Globus pallidus (tissue), 1 donor: ENCODE results near the gene CCDC107.
"Not testable (repeated sequence)": the region's sequence is repeated elsewhere in the genome, so short reads cannot be mapped to it uniquely, and the experiment has no call there.

Source experiments
- DNase-seq: peaks from one replicate; pipeline ENCODE4 v3.0.0-alpha.2; 2015; ENCODE audit warnings: low spot score

CCDC107 gene

GRCh38 chr9:35638751-35639150 lies 19.3 kb upstream of the CCDC107 start:
- DNase-seq = not testable (repeated sequence)

- not testable (repeated sequence) for DNase-seq
Measured at GRCh38 chr9:35639225-35639624, 18.9 kb upstream of the CCDC107 start.

- DNase-seq = no peak
Measured at GRCh38 chr9:35639631-35640030, 18.5 kb upstream of the CCDC107 start.

GRCh38 chr9:35640431-35640830 lies 17.7 kb upstream of the CCDC107 start:
- DNase-seq = not testable (repeated sequence)

- DNase-seq = not testable (repeated sequence)
Measured at GRCh38 chr9:35641478-35641877, 16.6 kb upstream of the CCDC107 start.

- no peak for DNase-seq
Measured at GRCh38 chr9:35643046-35643445, 15.0 kb upstream of the CCDC107 start.

GRCh38 chr9:35645736-35646135 lies 12.4 kb upstream of the CCDC107 start:
- DNase-seq = not testable (repeated sequence)

- DNase-seq = no peak
Measured at GRCh38 chr9:35646153-35646532, 11.9 kb upstream of the CCDC107 start.

- DNase-seq = peak; percentile 85
Measured at GRCh38 chr9:35646533-35647265, 11.4 kb upstream of the CCDC107 start.

- DNase-seq = no peak
Measured at GRCh38 chr9:35649431-35650340, 8.4 kb upstream of the CCDC107 start.

- DNase-seq = no peak
Measured at GRCh38 chr9:35650341-35651158, 7.5 kb upstream of the CCDC107 start, which contains the start of gene SIT1. SIT1 (minus strand) TSS chr9:35650931; CDS start chr9:35650853, 78 bp downstream.

GRCh38 chr9:35651956-35652828 lies 5.9 kb upstream of the CCDC107 start:
- DNase-seq = no peak

- no peak for DNase-seq
Measured at GRCh38 chr9:35652829-35653209, 5.3 kb upstream of the CCDC107 start.

- no peak for DNase-seq
Measured at GRCh38 chr9:35653611-35654010, 4.5 kb upstream of the CCDC107 start.

GRCh38 chr9:35656348-35656747 lies 1.7 kb upstream of the CCDC107 start:
- DNase-seq = no peak

- no peak for DNase-seq
Measured at GRCh38 chr9:35656831-35657545, 1.1 kb upstream of the CCDC107 start.

GRCh38 chr9:35657546-35658136 lies 451 bp upstream of the CCDC107 start, which contains the start of gene RMRP:
RMRP (minus strand) TSS chr9:35658019.
- peak; percentile 99 for DNase-seq

GRCh38 chr9:35658968-35659220 lies 802 bp downstream of the CCDC107 start:
- no peak for DNase-seq

- DNase-seq = no peak
Measured at GRCh38 chr9:35659340-35659739, 1.2 kb downstream of the CCDC107 start.

GRCh38 chr9:35660966-35661415 lies 2.9 kb downstream of the CCDC107 start:
- no peak for DNase-seq
